Adipose tissue (tissue), 3 donors: Measurements from ENCODE around the gene VLDLR. TPM values are rescaled to one million over a fixed set of nuclear protein-coding genes. Genes with fewer than 3 reads are reported as not detected.
"Not testable (repeated sequence)": the region's sequence is repeated elsewhere in the genome, so short reads cannot be mapped to it uniquely, and the experiment has no call there.

Experiments
- H3K27ac ChIP-seq: one replicate; pipeline ENCODE4 v1.5.1; 2013; ENCODE audit warnings: low read depth, low read length
- WGBS, 3 donors: extraction: QIAGEN DNeasy Blood & Tissue Kit; methylation state at CpG; one replicate each; pipeline ENCODE4 v1.1.7; 2013; 5-methylcytosine and 5-hydroxymethylcytosine counted together
- polyA plus RNA-seq, 3 donors: library from polyadenylated mRNA; stranded (reverse); fragments of 200-250 nt; gene quantifications; one replicate each; pipeline ENCODE4 v1.2.3, GENCODE V29; 2013
- donor health status: healthy with polysubstance abuse.
- donor health status: Bipolar disorder and iron deficiency.
- donor health status: healthy.

VLDLR gene
- polyA plus RNA-seq, 3 donors: 7.1 to 14.6 (median 13.2) TPM

- 85 to 91% (median 91%) methylated on average over 1 of the region's 1 CpG for WGBS, 3 donors
- H3K27ac ChIP-seq: no peak overlapping the region
These were observed 69.6 kb downstream of the VLDLR start for GRCh38 chr9:2691212-2691611.

- H3K27ac ChIP-seq: no peak overlapping the region
- 34 to 72% (median 42%) methylated on average over 2 of the region's 2 CpGs for WGBS, 3 donors
These were observed 70.0 kb downstream of the VLDLR start for GRCh38 chr9:2691626-2692025.

GRCh38 chr9:2693056-2693455, 71.5 kb downstream of the VLDLR start:
- H3K27ac ChIP-seq: no peak overlapping the region
- WGBS, 3 donors: 90 to 98% (median 97%) methylated on average over 3 of the region's 3 CpGs

GRCh38 chr9:2697492-2697891, 75.9 kb downstream of the VLDLR start:
- 81 to 85% (median 81%) methylated on average over 3 of the region's 3 CpGs for WGBS, 3 donors
- no peak overlapping the region for H3K27ac ChIP-seq

- 74 to 81% (median 79%) methylated on average over 6 of the region's 6 CpGs for WGBS, 3 donors
- no peak overlapping the region for H3K27ac ChIP-seq
These were observed 78.8 kb downstream of the VLDLR start for GRCh38 chr9:2700398-2700797.

- 84 to 87% (median 84%) methylated on average over 10 of the region's 10 CpGs for WGBS, 3 donors
- H3K27ac ChIP-seq: no peak overlapping the region
These were observed 79.4 kb downstream of the VLDLR start for GRCh38 chr9:2700909-2701550.

GRCh38 chr9:2704504-2704903, 82.9 kb downstream of the VLDLR start:
- no peak overlapping the region for H3K27ac ChIP-seq

GRCh38 chr9:2707256-2707655, 85.7 kb downstream of the VLDLR start:
- WGBS, 3 donors: 94 to 97% (median 96%) methylated on average over 3 of the region's 3 CpGs
- H3K27ac ChIP-seq: not testable (repeated sequence)

Other genes starting within 250 kb of the VLDLR start
- not detected for gene KCNV2, start 95.7 kb downstream of the VLDLR start, polyA plus RNA-seq
- 10 to 100 TPM; 11.0 to 30.6 (median 30.0) TPM for gene PUM3, start 222.3 kb downstream of the VLDLR start, polyA plus RNA-seq